ENCODE data around the gene TK2.

TK2 gene

DNA sequence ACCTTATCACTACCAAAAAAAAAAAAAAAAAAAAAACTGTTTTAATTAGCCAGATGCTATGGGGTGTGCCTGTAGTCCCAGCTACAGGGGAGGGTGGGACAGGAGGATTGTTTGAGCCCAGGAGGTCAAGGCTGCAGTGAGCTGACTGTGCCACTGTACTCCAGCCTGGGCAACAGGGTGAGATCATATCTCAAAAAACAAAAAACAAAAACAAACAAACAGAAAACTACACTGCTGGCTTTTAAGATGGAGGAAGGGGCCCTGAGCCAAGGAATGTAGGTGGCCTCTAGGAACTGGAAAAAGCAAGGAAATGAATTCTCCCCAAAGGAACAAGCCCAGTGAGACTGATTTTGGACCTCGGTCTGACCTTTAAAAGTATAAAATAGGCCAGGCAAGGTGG lies 61.4 kb downstream of the TK2 start:
- no peak for DNase-seq (ENCODE audit: extremely low read depth, insufficient read length)
- Histone ChIP-seq H3K27me3 (replicated peaks; ENCODE audit: control insufficient read depth, insufficient read depth, low read length) (no peaks in the 10 kb centered on the region; the same call in 1 of the 2 replicates), H3K36me3 (ENCODE audit: control insufficient read depth, insufficient read depth, low read length) (no peaks in the 10 kb centered on the region), H3K4me3 (replicated peaks; ENCODE audit: low read depth, low read length) (no peak overlapping the region)
- TF ChIP-seq, protein P1, sequence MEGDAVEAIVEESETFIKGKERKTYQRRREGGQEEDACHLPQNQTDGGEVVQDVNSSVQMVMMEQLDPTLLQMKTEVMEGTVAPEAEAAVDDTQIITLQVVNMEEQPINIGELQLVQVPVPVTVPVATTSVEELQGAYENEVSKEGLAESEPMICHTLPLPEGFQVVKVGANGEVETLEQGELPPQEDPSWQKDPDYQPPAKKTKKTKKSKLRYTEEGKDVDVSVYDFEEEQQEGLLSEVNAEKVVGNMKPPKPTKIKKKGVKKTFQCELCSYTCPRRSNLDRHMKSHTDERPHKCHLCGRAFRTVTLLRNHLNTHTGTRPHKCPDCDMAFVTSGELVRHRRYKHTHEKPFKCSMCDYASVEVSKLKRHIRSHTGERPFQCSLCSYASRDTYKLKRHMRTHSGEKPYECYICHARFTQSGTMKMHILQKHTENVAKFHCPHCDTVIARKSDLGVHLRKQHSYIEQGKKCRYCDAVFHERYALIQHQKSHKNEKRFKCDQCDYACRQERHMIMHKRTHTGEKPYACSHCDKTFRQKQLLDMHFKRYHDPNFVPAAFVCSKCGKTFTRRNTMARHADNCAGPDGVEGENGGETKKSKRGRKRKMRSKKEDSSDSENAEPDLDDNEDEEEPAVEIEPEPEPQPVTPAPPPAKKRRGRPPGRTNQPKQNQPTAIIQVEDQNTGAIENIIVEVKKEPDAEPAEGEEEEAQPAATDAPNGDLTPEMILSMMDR (IDR thresholded peaks at IDR 0.05; ENCODE audit: insufficient read depth, low read length, poor library complexity, severe bottlenecking): no peak

DNA sequence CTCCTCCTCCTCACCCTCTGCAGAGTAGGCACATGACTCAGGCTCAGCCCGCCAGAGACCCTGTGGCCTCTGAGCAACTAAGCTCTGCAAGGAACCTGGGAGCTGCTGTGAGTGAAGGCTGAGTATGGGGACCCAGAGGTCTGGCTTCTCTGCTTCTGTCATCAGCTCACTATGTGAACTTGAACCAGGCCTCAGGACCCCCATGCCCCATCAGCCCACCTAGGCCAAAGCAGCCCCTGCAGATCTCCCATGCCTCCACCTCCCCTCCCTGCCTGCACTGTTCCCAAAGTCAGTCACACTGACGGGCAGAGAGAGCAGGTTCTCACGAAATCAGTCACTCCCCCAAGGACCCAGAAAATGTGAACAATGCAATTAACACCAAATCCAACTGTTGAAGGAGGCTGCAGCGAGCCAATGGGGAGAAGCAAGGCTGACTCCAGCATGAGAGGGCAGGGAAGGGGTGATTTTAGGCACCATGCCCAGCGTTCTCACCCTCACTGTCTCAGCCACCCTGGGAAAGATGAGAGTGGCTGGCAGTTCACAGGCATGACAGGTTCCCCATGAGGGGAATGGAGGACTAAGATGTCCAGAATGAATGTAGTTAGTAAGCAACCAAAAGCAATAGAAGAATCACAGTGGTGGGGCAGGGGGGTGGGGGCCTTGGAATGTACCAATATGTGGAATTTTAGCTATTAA lies 62.2 kb downstream of the TK2 start:
- DNase-seq (ENCODE audit: extremely low read depth, insufficient read length): no peak
- Histone ChIP-seq H3K4me3 (replicated peaks; ENCODE audit: low read depth, low read length) (no peak overlapping the region), H3K36me3 (ENCODE audit: control insufficient read depth, insufficient read depth, low read length) (no peaks in the 10 kb centered on the region), H3K27me3 (replicated peaks; ENCODE audit: control insufficient read depth, insufficient read depth, low read length) (no peaks in the 10 kb centered on the region; the same call in 1 of the 2 replicates)
- TF ChIP-seq, protein P1 (IDR thresholded peaks at IDR 0.05; ENCODE audit: insufficient read depth, low read length, poor library complexity, severe bottlenecking): no peak

DNA sequence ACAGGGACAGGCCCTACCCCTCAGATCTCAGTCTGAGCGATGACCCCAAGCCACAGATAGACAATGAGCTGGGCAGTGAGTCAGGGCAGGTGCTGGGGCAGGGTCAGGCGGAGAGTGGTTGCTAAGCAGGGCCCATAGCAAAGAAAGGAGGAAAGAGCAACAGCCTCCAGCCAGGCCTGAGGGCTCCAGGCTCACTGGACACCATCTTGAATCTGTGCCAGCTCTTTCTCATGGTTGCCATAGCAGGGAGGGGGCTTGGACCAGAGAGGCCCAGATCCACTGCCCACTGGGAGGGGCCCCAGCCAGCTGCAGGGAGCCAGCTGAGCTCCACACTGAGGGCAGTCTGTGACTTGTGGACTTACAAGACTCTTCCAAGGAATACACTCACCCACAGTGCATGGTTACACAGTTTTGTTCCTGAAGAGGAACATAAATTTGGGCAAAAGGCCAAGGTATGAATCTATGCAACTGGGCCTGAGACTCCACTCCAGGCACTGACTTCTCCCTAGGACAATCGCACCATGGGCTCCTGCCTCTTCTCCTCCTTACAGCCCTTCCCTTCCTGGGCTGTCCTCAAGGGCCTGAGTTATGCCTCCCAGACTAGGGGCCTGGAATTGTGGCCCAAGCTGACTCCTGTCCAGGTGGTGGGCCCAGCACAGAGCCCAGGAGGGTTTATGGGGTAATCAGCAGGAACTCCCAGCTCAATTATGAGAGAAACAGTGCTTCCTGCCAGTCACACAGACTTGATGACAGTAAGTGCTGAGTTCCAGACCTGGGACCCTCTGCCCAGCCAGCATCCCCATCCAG lies 62.9 kb downstream of the TK2 start:
- Histone ChIP-seq H3K4me3 (replicated peaks; ENCODE audit: low read depth, low read length) (no peak overlapping the region), H3K27me3 (replicated peaks; ENCODE audit: control insufficient read depth, insufficient read depth, low read length) (no peaks in the 10 kb centered on the region; the same call in 1 of the 2 replicates), H3K36me3 (ENCODE audit: control insufficient read depth, insufficient read depth, low read length) (no peaks in the 10 kb centered on the region)
- TF ChIP-seq, protein P1 (IDR thresholded peaks at IDR 0.05; ENCODE audit: insufficient read depth, low read length, poor library complexity, severe bottlenecking): no peak
- no peak for DNase-seq (ENCODE audit: extremely low read depth, insufficient read length)

DNA sequence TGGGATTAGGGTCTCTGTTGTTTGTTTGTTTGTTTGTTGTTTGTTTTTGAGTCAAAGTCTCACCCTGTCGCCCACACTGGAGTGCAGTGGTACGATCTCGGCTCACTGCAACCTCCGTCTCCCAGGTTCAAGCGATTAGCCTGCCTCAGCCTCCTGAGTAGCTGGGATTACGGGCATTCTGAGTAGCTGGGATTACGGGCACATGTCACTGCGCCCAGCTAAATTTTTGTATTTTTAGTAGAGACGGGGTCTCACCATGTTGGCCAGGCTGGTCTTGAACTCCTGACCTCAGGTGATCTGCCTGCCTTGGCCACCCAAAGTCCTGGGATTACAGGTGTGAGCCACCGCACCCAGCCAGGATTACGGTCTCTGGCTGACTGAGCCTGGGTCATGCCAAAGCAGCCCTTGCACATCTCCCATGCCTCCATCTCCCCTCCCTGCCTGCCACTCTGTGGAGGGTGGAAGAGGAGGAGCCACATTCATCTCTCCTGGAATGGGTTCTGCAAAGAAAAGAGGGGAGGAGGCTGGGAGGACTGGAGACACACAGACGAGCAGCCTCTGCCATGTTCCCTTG lies 63.6 kb downstream of the TK2 start:
- Histone ChIP-seq H3K36me3 (ENCODE audit: control insufficient read depth, insufficient read depth, low read length) (no peaks in the 10 kb centered on the region), H3K4me3 (replicated peaks; ENCODE audit: low read depth, low read length) (no peak overlapping the region), H3K27me3 (replicated peaks; ENCODE audit: control insufficient read depth, insufficient read depth, low read length) (no peaks in the 10 kb centered on the region; the same call in 1 of the 2 replicates)
- TF ChIP-seq, protein P1 (IDR thresholded peaks at IDR 0.05; ENCODE audit: insufficient read depth, low read length, poor library complexity, severe bottlenecking): no peak
- DNase-seq (ENCODE audit: extremely low read depth, insufficient read length): no peak

DNA sequence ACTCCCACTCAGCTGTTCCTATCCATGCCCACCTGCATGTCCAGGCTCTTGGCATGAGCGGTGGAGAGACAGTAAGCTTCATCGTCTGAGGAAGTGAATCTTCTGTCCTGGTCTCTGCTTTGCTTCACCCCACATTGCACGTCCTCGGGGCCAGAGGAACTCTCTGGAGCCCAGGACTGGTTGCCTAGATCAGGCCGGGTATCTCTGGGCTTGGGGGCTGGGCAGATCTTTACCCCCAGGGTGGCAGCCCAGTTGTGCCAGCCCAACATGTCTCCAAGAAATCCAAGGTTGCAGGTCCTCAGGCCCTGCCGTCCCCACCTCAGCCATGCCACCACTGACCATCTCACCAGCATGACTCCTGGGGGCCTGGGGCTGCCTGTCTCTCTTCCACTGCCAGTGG lies 64.5 kb downstream of the TK2 start:
- no peaks in the 10 kb centered on the region for H3K36me3 ChIP-seq (ENCODE audit: control insufficient read depth, insufficient read depth, low read length)
- H3K27me3 ChIP-seq (replicated peaks; ENCODE audit: control insufficient read depth, insufficient read depth, low read length): no peaks in the 10 kb centered on the region; the same call in 1 of the 2 replicates
- no peak for DNase-seq (ENCODE audit: extremely low read depth, insufficient read length)
- TF ChIP-seq, protein P1 (IDR thresholded peaks at IDR 0.05; ENCODE audit: insufficient read depth, low read length, poor library complexity, severe bottlenecking): no peak
- H3K4me3 ChIP-seq (replicated peaks; ENCODE audit: low read depth, low read length): no peak overlapping the region

Measured in GM06990 (cell line).